GM13976 (cell line): ENCODE measurements around the gene RAPGEF2.
"Not testable (repeated sequence)": the region's sequence is repeated elsewhere in the genome, so short reads cannot be mapped to it uniquely, and the experiment has no call there.

ENCODE experiments used
- DNase-seq: peaks from one replicate; pipeline ENCODE4 v3.0.0; 2012; ENCODE audit warnings: low spot score
- CTCF ChIP-seq: IDR thresholded peaks from 2 replicates; pipeline ENCODE4 v1.5.1; 2012; ENCODE audit warnings: borderline replicate concordance, mild to moderate bottlenecking; ENCODE audit not compliant: insufficient read depth; ENCODE audit errors: extremely low read depth, missing control alignments, control extremely low read depth
- in situ Hi-C: fragments of 300-500 bp; cut with MboI; formaldehyde crosslinking; loops from one replicate; pipeline ENCODE4 v1.12.0; 2022; ENCODE audit warnings: low sequenced_read_pairs, mixed read lengths, inconsistent platforms; ENCODE audit not compliant: unreplicated experiment

RAPGEF2 gene

GRCh38 chr4:159298502-159298901 is 195.6 kb downstream of the RAPGEF2 start:
- in situ Hi-C loops, result no loop called here
- no peak for TF ChIP-seq CTCF
- DNase-seq, result no peak

GRCh38 chr4:159303435-159303834 is 200.6 kb downstream of the RAPGEF2 start:
- TF ChIP-seq CTCF, result no peak
- in situ Hi-C loops, result no loop called here
- DNase-seq, result no peak

- in situ Hi-C loops, result no loop called here
- DNase-seq, result no peak
- no peak for TF ChIP-seq CTCF
Measured at GRCh38 chr4:159305129-159305528, 202.2 kb downstream of the RAPGEF2 start.

- no peak for DNase-seq
- in situ Hi-C loops, result no loop called here
- TF ChIP-seq CTCF, result no peak
Measured at GRCh38 chr4:159307929-159308328, 205.1 kb downstream of the RAPGEF2 start.

- DNase-seq, result no peak
- in situ Hi-C loops, result no loop called here
- no peak for TF ChIP-seq CTCF
Measured at GRCh38 chr4:159308566-159309340, 205.9 kb downstream of the RAPGEF2 start.

- in situ Hi-C loops, result no loop called here
- DNase-seq, result no peak
- no peak for TF ChIP-seq CTCF
Measured at GRCh38 chr4:159312236-159312635, 209.4 kb downstream of the RAPGEF2 start.

GRCh38 chr4:159315879-159316278 is 213.0 kb downstream of the RAPGEF2 start:
- DNase-seq, in situ Hi-C loops: not testable (repeated sequence)
